Large intestine (tissue), 3 donors: ENCODE measurements around the gene FOXS1. TPM values are rescaled to one million over a fixed set of nuclear protein-coding genes. Genes with fewer than 3 reads are reported as not detected.

Experiments
- DNase-seq, 2 donors: peaks; one replicate each; pipeline versions ENCODE4 v3.0.0 to v3.0.0-alpha.2; 2013
- H3K27ac ChIP-seq: one replicate; pipeline ENCODE4 v1.5.1; 2013; ENCODE audit warnings: low read length
- H3K27me3 ChIP-seq: 2 replicates; pipeline ENCODE4 v1.6.1; 2013; ENCODE audit warnings: low read length; ENCODE audit not compliant: control insufficient read depth, insufficient read depth
- H3K36me3 ChIP-seq: 2 replicates; pipeline ENCODE4 v1.6.1; 2013; ENCODE audit warnings: low read length; ENCODE audit not compliant: control insufficient read depth, insufficient read depth
- H3K4me1 ChIP-seq: one replicate; pipeline ENCODE4 v1.6.1; 2013; ENCODE audit warnings: low read length; ENCODE audit not compliant: control insufficient read depth, insufficient read depth
- H3K4me3 ChIP-seq: one replicate; pipeline ENCODE4 v1.5.1; 2013; ENCODE audit warnings: low read length
- H3K9me3 ChIP-seq: one replicate; pipeline ENCODE4 v1.6.1; 2013; ENCODE audit warnings: mild to moderate bottlenecking, low read depth, low read length, moderate library complexity; ENCODE audit not compliant: control insufficient read depth
- WGBS: methylation state at CpG from one replicate; pipeline ENCODE4 v1.1.5; 2013; ENCODE audit warnings: low lambda C conversion rate; ENCODE audit not compliant: insufficient coverage; 5-methylcytosine and 5-hydroxymethylcytosine counted together
- polyA plus RNA-seq: library from polyadenylated mRNA; unstranded; fragments of 120-200 nt; gene quantifications from one replicate; pipeline ENCODE4 v1.2.1, GENCODE V29; 2013

Gene FOXS1
- polyA plus RNA-seq, 1 donor = 0.96 TPM

DNA sequence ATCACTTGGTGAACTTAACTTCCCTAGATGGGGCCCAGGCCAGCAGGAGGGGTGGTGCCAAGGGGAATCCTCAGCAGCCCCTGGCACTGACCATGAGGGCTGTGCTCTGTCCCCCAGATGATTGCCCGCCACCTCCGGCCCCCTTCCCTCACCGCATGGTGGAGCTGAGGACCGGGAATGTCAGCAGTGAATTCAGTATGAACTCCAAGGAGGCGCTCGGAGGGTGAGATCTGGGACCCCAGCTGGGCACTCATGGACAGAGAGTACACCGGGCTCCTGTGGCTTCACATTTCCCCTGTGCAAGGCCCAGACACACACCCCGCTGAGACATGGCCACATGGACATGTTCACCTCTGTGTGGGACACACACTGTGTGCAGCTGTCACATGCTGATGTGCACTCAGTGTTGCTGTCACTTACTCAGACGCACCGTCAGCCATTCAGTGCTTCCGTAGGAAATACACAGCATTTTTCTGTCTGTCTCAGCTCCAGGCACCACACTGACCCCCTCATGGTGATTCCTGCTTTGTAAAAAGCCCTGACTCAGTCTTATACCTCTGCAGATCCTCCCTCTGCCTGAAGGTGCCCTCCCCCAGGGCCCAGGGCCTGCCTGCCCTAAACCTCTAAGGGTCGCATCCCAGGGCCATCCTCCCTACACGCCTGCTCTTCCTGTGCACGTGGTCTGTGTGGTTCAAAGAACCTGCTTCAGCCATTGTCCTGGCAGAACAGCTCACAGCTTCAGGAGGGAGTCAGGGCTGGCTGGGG is 21.9 kb downstream of the FOXS1 start:
- no peak overlapping the region for H3K4me3 ChIP-seq
- H3K27me3 ChIP-seq = no peaks in the 10 kb centered on the region
- DNase-seq = no peak
- no peaks in the 10 kb centered on the region for H3K4me1 ChIP-seq
- 80% methylated on average over 3 of the region's 14 CpGs for WGBS
- no peaks in the 10 kb centered on the region for H3K36me3 ChIP-seq
- H3K9me3 ChIP-seq = no peaks in the 10 kb centered on the region
- H3K27ac ChIP-seq = no peak overlapping the region

DNA sequence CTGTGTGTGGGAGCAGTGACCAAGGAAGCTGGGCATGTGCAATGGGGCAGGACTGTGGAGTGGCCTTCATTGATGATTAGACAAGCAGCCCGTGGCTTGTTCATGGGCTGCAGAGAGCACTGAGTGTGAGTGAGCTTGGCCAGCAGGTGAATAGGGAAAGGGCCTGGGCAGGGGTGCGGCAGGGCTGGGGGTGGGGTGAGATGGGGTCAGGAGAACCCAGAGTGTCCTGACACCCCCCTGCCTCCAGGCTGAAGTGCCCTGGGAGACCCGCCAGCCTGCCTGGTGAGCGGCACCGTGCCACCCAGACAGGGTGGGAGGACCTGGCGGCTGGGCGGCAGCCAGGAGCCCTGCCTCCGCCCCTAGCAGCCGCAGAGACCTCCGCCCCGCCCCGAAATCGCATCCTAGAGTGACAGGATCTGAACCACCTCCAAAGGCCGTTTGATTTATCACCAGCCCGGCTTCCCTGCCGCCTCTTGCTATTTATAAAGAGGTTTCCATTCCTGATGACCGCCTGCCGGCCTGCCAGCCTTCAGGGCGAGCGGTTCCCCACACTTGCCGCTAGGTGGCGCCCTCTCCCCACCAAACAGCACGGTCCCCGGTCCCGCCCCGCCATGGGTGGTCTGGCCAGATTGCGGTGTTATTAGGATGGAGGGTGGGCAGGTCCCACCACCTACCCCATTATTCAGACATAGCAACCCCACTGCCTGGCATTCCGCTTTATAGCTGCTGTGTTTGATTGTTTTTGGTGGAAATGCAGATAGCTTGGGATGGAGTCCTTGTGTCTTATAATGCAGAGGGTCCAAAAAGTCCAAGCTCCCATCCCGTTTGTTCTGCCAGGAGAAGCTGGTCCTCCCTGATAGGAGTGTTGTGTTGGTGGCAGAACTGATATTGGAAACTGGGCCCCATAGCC is 22.7 kb downstream of the FOXS1 start:
- Histone ChIP-seq H3K4me3 (no peak overlapping the region), H3K27me3 (no peaks in the 10 kb centered on the region), H3K36me3 (no peaks in the 10 kb centered on the region), H3K27ac (no peak overlapping the region), H3K9me3 (no peaks in the 10 kb centered on the region), H3K4me1 (no peaks in the 10 kb centered on the region)
- DNase-seq = peak; percentile 35 to 50
- no CpG with 5 or more reads among the region's 29 CpGs for WGBS

DNA sequence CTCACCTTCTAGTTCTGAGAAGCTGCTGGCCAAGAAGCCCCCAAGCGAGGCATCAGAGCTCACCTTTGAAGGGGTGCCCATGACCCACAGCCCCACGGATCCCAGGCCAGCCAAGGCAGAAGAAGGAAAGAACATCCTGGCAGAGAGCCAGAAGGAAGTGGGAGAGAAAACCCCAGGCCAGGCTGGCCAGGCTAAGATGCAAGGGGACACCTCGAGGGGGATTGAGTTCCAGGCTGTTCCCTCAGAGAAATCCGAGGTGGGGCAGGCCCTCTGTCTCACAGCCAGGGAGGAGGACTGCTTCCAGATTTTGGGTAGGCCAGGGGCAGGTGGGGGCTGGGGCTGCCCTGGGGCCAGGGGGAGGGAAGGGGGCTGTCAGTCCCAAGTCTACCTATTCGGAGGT is 24.0 kb downstream of the FOXS1 start:
- DNase-seq = no peak
- H3K4me3 ChIP-seq = no peak overlapping the region
- H3K27me3 ChIP-seq = no peaks in the 10 kb centered on the region
- H3K36me3 ChIP-seq = no peaks in the 10 kb centered on the region
- H3K4me1 ChIP-seq = no peaks in the 10 kb centered on the region
- H3K27ac ChIP-seq = no peak overlapping the region
- no CpG with 5 or more reads among the region's 5 CpGs for WGBS
- H3K9me3 ChIP-seq = no peaks in the 10 kb centered on the region

DNA sequence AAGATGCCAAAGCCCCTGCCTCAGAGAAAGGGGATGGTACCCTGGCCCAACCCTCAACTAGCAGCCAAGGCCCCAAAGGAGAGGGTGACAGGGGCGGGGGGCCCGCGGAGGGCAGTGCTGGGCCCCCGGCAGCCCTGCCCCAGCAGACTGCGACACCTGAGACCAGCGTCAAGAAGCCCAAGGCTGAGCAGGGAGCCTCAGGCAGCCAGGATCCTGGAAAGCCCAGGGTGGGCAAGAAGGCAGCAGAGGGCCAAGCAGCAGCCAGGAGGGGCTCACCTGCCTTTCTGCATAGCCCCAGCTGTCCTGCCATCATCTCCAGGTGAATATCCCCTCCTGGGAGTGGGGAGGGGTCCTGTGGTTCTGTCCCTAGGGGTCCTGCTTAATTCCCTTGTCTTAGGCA is 25.2 kb downstream of the FOXS1 start:
- H3K36me3 ChIP-seq = no peaks in the 10 kb centered on the region
- no peak overlapping the region for H3K27ac ChIP-seq
- H3K4me1 ChIP-seq = no peaks in the 10 kb centered on the region
- no peaks in the 10 kb centered on the region for H3K9me3 ChIP-seq
- WGBS = no CpG with 5 or more reads among the region's 6 CpGs
- H3K4me3 ChIP-seq = no peak overlapping the region
- DNase-seq = no peak
- no peaks in the 10 kb centered on the region for H3K27me3 ChIP-seq

DNA sequence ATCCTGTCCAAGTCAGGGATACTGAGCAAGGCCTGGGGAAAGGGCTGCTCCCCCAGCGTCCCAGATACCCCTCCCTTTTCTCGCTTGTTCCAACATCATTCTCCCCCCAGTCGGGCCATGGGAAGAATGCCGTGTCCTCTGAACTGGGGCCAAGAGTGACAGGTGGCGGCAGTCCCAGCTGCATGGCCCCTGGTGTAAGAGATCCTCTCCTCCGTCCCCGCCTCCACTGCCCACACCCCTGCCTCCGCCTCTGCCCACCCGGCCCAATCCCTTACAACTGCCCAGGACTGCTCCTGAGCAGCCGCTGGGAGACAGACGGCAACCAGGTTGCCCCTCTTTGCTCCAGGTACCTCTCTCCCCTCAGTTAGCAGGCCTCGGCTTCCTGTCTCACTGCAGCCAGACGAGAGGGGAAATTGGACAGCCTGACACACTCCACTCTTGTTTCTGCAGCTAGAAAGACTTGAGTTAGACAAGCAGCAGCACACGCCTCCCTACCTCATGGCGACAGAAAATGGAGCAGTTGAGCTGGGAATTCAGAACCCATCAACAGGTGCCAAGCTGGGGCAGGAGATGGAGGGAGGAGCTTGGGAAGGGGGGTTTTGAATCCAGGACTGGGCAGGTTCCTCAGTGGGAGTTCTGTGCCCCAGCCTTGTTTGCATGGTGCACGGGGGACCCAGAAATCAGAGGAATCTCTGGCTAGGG is 26.2 kb downstream of the FOXS1 start, which contains the start of gene MYLK2:
Gene MYLK2 (plus strand): TSS at position 274 of the 702 bp plus-strand sequence. CDS start 225 bp downstream, at position 499.
- whole genome bisulfite sequencing = 80% methylated on average over 1 of the region's 16 CpGs
- H3K4me3 ChIP-seq = no peak within 1 kb of the TSS

DNA sequence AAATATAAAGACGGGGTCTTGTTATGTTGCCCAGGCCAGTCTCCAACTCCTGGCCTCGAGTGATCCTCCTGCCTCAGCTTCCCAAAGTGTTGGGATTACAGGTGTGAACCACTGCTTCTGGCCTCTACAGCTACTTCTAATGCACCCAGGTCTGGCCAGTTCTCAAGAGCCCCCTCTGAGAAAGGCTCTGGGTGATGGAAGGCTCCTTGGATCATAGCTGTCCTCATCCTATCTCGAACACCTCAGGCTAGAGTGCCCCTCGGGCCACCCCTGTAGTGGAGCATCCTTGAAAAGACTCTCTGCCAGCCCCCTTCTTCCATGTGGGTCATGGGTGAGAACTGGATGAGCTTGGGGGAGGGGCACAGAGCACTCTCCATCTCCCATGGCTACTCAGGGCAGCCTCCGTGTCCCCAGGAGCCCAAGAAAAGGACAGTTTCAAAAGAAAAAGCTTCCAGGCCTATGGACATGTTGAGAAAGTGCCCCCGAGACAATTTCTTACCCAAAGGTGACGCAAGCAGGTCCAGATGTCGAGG is 27.0 kb downstream of the FOXS1 start:
- H3K27me3 ChIP-seq = no peaks in the 10 kb centered on the region
- H3K4me1 ChIP-seq = no peaks in the 10 kb centered on the region
- H3K36me3 ChIP-seq = no peaks in the 10 kb centered on the region
- H3K4me3 ChIP-seq = no peak overlapping the region
- no peak overlapping the region for H3K27ac ChIP-seq
- no peaks in the 10 kb centered on the region for H3K9me3 ChIP-seq
- DNase-seq = no peak
- no CpG with 5 or more reads among the region's 8 CpGs for WGBS

More for the DNA sequence above, 26.2 kb downstream of the FOXS1 start, which contains the start of gene MYLK2:
- Histone ChIP-seq H3K4me1 (no peaks in the 10 kb centered on the region), H3K27me3 (no peaks in the 10 kb centered on the region), H3K9me3 (no peaks in the 10 kb centered on the region), H3K27ac (no peak within 1 kb of the TSS), H3K36me3 (no peaks in the 10 kb centered on the region)
- no peak for DNase-seq

DNA sequence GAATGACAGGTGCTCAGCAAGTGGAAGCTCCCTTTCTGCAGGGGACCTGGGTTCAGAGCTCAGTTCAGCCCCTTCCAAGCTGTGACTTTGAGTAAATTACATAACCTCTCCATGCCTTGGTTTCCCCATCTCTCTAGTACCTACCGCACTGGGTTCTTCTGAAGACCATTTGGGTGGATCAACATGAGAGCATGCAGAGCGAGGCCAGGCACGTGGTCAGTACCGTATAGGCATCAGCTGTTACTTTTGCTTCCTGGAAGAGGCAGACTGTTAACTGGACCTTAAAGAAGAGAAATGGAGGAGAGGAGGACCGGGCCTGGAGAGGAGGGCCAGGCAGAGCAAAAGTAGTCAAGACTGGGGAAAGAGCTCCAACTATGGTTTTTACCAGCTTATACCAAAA is 27.9 kb downstream of the FOXS1 start:
- H3K4me3 ChIP-seq = no peak overlapping the region
- H3K27ac ChIP-seq = no peak overlapping the region
- no peaks in the 10 kb centered on the region for H3K36me3 ChIP-seq
- no peaks in the 10 kb centered on the region for H3K4me1 ChIP-seq
- DNase-seq = no peak
- H3K27me3 ChIP-seq = no peaks in the 10 kb centered on the region
- WGBS = 87% methylated on average over 3 of the region's 5 CpGs
- no peaks in the 10 kb centered on the region for H3K9me3 ChIP-seq

DNA sequence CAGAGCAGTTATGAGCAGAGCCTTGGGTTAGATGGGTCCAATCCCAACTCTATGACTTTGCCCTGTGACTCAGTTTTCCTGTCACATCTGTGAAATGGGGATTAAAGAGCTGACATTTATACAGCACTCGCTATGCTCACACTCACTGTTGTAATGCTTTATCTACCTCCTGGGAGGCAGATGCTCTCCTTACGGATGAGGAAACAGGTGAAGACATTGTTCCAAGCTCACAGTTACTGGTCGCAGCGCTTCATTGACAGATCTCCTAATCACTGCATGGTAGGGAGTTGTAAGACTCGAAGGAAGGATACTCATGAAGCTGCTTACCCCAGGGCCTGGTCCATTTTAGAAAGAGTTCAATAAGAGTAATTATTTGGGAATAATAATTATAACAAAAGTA is 29.2 kb downstream of the FOXS1 start:
- Histone ChIP-seq H3K4me1 (no peaks in the 10 kb centered on the region), H3K36me3 (no peaks in the 10 kb centered on the region), H3K27me3 (no peaks in the 10 kb centered on the region), H3K9me3 (no peaks in the 10 kb centered on the region), H3K27ac (no peak overlapping the region), H3K4me3 (no peak overlapping the region)
- no peak for DNase-seq
- WGBS = no CpG with 5 or more reads among the region's 5 CpGs

DNA sequence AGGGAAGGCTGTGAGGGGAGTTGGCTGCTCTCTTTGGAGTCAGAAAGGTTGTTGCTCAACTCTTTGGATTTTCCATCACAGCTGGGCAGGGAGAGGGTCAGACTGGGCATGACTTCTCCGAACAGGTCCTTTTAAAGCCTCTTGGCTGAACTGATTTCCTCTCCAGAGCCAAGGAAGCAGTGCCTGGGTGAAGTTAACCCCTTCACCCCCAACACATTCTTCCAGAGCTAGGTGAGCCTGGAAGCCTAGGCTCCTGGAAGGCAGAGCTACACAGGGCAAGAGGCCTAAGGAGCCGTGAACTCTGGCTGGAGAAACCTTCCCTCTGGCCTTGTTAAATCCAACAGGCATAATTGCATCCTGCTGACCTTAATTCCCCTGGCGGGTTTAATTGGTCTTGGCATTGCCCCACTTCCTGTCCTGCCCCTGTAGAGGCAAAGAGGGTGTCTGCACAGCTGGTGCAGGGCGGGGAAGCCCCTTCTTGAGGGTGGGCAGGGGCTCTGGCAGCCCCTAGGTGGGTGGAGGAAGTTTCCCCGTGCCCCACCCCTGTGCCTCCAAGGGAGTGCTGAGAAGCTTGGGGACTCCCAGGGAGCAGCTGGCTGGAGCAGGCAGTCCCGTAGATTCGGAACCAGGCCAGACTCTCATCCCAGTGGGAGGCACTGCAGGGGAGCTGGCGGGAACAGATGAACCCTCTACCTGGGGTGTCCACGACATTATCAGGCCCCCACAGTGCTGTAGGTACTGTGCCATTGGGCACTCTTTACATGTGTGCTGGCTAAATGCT is 29.8 kb downstream of the FOXS1 start:
- no CpG with 5 or more reads among the region's 9 CpGs for WGBS
- no peaks in the 10 kb centered on the region for H3K36me3 ChIP-seq
- DNase-seq = no peak
- no peaks in the 10 kb centered on the region for H3K4me1 ChIP-seq
- H3K27me3 ChIP-seq = no peaks in the 10 kb centered on the region
- no peak overlapping the region for H3K4me3 ChIP-seq
- no peaks in the 10 kb centered on the region for H3K9me3 ChIP-seq
- no peak overlapping the region for H3K27ac ChIP-seq
